UCSD-AML1 (cell line): ENCODE results near the gene MAMSTR.

Experiments
- DNase-seq: peaks from one replicate; lab custom pipeline; 2025; ENCODE audit not compliant: unreplicated experiment; lab: John Stamatoyannopoulos, UW

Gene MAMSTR

DNA sequence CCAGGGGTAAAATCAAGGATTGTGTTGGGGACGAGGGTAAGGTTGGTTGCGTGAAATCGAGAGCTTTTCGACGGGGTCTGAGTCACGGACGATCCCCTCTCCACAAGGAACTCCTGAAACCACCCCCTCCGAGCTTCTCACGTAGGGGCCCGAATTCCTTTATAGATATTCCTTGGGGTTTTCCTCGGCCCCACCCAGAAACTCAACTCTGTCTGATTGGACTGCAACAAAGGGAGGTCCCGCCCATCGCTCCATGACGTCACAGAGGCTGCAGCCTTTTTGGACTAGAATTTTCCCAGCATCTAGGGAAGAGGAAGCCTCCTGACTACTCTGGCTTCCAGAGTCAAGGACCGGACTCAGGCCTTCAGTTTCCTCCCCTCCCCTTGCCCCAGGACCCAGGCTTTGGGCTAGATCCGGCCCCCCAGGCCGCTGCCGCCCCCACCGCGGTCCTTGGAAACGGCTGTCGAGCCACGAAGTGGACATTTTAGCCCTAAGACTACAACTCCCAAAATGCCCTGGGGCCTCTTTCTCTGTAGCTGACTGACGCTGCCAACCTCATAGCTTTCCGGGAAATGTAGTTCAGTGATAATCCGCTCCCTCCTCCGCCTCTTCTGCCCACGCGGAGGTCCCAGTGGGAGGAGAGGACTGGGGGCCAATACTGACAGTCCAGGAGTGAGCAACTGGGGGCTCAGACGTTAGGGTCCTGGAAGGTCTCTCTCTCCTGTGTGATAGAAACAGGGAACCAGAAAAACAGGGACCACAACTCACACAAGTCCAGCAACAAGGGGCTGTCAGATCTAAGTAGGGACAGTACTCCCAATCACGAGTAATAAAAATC is 27.4 kb upstream of the MAMSTR start, which contains the start of gene IZUMO1:
TSS of gene IZUMO1 (minus strand) at position 172 of the 838 bp plus-strand sequence. CDS start 1,050 bp downstream, outside the sequence.
- no peak for DNase-seq

GRCh38 chr19:48746110-48746509 is 26.6 kb upstream of the MAMSTR start:
- no peak for DNase-seq

DNA sequence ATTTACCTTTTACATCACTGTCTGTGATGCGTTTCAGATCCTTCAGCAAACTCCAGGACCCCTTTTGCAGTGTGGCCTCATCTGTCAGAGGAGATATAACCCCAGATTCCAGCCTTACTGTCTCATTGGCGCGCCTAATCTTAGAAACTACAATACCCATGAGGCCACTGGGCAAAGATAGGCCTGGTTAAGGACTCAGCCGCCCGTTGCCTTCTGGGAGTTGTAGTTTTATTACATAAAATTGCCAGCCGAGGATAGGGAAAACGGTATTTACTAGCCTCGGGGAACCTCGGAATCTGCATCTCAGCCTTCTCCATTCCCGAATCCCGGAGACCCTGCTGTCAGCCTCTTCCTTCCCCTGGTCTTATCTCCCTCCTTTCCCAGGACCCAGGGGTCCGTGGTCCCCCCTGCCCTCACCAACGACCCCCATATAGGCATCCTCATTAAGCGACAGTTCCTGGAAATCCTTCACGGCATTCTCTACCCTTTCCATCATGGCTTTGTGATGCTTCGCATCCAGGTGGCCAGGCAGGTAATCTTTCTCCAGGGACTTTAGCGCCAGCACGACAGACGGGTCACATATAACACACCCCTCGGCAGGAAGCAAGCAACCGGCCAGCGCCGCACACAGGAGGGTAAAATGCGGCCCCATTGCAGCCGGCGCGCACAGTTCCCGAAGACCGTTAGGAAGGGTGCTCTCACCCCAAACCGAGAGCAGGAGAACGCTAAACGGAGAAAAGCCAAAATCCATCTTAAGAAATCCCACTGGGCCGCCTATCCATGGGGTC is 25.9 kb upstream of the MAMSTR start:
- peak; percentile 34 for DNase-seq

- no peak for DNase-seq
Measured at GRCh38 chr19:48742096-48742495, 22.6 kb upstream of the MAMSTR start.

GRCh38 chr19:48741129-48741999 is 21.8 kb upstream of the MAMSTR start:
- peak; percentile 74 for DNase-seq

DNA sequence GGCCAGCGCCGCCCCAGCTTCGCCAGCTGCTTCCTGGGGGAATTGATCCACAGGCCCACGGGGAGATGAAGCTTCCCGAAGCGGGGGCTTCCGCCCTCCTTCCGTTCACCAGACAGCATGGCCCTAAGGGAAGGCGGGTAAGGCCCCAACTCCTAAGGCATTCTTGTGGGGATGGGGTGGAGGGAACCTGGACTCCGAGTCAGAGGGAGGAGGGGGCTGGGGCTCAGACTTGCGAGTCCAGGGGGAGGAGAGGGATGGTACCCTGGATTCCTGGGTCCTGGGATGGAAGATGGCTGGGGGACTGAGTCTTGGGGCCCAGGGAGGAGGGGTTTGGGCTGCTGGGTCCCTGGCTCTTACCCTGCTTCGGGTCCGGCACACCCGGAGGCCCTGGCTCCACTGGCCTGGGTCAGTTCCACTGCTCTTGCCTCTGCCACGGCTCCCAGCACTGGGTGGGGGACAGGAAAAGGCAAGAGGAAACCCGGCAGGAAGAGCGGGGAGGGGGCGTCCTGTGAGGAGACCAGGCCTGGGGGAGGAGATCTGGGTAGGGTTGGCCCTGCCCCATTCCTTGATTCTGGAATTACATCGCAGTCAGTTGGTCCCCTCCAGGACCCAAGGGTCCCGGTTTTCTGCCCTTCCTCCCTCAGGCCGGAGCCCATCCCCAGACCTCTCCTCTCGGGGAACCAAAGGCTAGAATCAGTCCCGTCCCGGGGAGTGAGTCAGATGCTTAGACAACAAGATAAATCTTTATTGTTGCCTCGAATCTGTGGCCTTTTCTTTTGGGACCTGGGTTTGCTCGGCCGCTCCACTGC is 20.8 kb upstream of the MAMSTR start, which contains the start of gene RASIP1:
TSS of gene RASIP1 (minus strand) at position 447 of the 809 bp plus-strand sequence. CDS start at position 119, 328 bp downstream.
- peak; percentile 47 for DNase-seq

GRCh38 chr19:48739404-48740163 is 20.1 kb upstream of the MAMSTR start:
- DNase-seq, result no peak

DNA sequence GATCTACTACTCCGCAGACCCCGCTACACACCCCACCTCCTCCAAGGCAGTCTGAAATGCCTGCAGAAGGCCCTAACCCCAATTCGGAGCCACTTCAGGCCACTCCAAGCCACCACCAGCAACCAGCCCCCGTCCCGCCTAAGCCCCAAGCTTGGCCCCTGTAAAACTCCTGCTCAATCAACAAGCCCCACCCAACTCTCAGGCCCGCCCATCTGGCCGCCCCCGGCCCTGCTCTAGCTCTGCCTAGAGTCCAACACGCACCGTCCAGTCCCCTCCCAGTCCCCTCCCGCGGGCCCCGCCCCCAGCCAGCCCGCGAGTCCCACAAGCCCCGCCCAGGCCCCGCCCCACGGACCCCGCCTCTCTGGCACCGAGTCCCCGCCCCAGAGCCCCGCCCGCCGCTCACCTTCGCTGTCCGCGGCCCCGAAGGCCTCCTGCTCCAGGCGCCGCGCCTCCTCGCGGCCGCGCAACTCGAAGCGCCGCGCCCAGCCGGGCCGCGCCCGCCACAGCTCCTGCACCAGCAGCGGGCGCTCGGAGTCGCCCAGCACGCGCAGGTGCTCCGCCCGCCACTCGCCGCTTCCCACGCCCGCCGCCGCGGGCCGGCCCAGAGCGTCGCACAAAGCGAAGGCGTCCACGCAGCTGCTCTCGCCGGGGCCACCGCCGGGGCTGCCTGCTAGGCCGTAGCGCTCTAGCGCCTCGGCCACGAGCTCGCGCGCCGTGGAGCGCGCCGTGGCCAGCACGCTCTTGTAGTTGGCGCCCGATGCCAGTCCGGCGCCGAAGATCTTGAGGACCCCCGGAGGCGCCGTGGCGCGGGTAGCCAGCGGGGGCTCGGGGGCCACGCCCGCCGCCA is 19.3 kb upstream of the MAMSTR start:
- DNase-seq, result peak; percentile 94

DNA sequence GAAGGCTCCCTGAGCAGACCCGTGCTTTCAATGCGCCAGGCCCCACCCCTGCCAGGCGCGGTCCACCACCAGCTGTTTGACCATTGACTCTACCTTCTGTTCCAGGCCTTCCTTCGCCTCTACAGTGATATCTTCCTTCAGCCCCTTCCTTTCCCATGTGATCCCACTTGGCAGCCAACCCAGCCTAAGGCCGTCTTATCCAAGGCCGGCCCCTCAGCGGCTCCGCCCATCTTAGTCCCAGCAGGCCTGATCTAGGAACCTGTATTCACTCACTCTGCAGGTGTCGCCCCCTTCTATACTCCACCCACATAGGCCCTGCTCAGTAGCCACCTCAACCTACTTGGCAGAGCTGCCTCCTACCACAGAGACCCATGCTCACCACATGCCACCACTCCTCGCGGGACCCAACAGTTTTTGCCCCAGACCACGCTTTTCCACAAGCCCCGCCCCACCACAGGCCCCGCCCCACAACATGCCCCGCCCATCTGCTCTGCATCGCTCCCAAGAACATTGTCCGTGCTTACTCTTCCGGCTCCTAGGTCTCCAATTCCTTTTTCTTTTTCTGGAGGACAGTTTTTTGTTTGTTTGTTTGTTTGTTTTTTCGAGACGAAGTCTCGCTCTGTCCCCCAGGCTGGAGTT is 18.0 kb upstream of the MAMSTR start:
- no peak for DNase-seq

DNA sequence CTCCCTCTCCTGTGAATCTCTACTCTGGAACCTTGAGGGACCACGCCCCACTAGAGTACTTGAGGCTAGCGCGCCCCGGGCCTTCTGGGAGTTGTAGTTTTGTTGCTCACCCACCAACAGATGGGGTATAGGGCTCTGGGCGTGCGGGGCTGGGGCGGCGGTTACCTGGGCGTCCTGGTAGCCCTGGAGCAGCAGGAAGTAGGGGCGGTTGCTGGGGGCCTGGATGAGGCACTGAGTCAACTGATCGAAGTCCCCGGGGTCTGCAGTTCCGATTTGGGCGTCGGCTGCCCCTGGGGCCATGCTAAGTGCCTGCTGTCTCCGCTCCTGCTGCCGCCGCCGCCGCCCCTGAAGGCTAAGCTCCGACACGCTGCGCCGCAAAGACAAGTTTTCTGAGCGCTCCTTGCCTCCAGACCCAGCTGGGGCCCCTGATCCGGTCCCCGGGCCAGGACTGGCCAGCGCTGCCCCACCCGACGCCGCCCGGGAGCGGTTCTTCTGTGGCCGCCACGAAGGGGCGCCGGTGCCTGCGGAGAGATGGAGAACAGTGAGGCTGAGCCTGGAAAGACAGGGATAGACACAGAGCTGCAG is 15.6 kb upstream of the MAMSTR start:
- DNase-seq, result no peak

GRCh38 chr19:48734625-48735024 is 15.1 kb upstream of the MAMSTR start:
- DNase-seq, result no peak

DNA sequence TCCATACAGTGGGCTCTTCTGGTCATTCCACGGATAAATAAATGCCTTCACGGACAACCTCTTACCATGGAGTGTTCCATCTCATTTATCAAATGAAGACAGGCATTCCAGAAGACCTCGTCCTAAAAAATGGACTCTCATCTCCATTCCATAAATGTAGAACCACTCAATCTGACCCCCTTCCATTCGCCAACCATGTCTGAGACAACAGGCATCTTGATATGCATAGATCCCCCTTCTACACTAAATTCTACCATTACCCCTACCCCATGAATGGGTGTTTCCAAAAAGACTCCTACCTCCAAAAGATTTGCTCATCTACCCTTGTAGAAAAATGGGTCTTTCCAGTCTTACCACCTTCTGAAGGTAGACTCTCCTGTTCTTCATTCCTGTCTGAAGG is 11.9 kb upstream of the MAMSTR start:
- no peak for DNase-seq

DNA sequence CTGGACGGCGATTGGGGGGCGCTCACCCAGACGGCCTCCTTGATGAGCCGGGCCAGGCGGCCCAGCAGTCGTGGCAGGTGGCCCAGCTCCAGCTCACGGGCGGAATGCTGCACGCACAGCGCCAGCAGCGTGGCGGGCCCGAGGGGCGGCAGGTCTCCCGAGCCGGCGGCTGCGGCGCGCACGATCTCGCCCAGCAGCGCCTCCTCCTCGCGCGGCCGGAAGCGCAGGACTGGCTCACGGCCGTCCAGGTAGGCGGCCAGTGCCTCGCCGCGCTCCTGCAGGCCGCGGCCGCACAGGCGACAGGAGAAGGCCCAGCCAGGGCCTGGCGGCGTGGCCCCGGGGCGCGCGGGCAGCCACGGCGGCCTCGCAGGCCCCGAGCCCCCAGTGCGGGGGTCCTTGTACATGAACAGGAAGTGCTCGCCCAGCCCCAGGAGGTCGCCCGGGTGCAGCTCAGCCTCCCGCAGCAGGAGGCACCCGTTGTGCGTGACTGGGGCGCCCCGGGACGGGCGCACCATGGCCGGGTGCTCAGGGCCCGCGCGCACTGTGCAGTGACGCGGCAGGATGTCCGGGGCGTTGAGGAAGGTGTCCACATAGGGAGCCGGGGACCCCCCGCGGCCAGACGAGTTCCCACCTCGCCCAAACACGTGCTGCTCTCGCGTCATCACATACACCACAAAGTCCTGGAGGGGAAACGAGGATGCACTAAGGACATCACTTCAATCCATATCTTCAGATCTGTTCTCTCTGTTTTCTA is 9.6 kb upstream of the MAMSTR start:
- no peak for DNase-seq

- DNase-seq, result no peak
Measured at GRCh38 chr19:48726556-48726955, 7.0 kb upstream of the MAMSTR start.

GRCh38 chr19:48724796-48725753 is 5.5 kb upstream of the MAMSTR start:
- DNase-seq, result peak; percentile 59

DNA sequence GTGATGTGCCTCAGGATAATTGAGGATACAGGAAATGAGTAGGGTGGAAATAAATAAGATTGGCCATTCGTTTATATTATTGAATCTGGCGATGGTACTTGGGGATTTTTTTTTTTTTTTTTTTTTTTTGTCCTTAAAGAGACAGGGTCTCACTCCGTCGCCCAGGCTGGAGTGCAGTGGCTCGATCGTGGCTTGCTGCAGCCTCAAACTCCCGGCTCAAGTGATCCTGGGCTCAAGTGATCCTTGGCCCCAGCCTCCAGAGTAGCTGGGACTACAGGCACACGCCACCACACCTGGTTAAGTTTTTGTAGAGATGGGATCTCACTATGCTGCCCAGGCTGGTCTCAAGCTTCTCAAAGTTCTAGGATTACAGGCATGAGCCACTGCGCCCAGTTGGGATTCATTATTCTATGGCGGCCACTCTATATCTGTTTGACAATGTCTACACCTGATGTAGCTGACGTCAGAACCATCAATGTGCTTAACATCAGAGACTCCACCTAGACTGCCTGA is 2.7 kb upstream of the MAMSTR start:
- DNase-seq, result no peak
